HG03460 (cell line): ENCODE measurements around the gene SPSB1.

Experiments used
- ATAC-seq: cut with Tn5 transposase; IDR thresholded peaks from one replicate; pipeline ENCODE4 v1.9.1; 2021; ENCODE audit not compliant: unreplicated experiment

SPSB1 gene

GRCh38 chr1:9278585-9279153 lies 14.0 kb upstream of the SPSB1 start:
- no peak for ATAC-seq

GRCh38 chr1:9279172-9279840 lies 13.4 kb upstream of the SPSB1 start:
- no peak for ATAC-seq

GRCh38 chr1:9280015-9280860 lies 12.5 kb upstream of the SPSB1 start:
- no peak for ATAC-seq

GRCh38 chr1:9281071-9281827 lies 11.4 kb upstream of the SPSB1 start:
- no peak for ATAC-seq

GRCh38 chr1:9281908-9282695 lies 10.6 kb upstream of the SPSB1 start:
- ATAC-seq = no peak

GRCh38 chr1:9282696-9282955 lies 10.1 kb upstream of the SPSB1 start:
- ATAC-seq = no peak

- no peak for ATAC-seq
Observed at GRCh38 chr1:9284061-9284460, 8.6 kb upstream of the SPSB1 start.

- no peak for ATAC-seq
Observed at GRCh38 chr1:9286556-9286955, 6.1 kb upstream of the SPSB1 start.

GRCh38 chr1:9289090-9289534 lies 3.6 kb upstream of the SPSB1 start:
- no peak for ATAC-seq

GRCh38 chr1:9289711-9290485 lies 2.8 kb upstream of the SPSB1 start:
- no peak for ATAC-seq

GRCh38 chr1:9291914-9292360 lies 757 bp upstream of the SPSB1 start:
- no peak for ATAC-seq

- ATAC-seq = no peak
Observed at GRCh38 chr1:9293241-9293532, 493 bp downstream of the SPSB1 start.

- no peak for ATAC-seq
Observed at GRCh38 chr1:9293533-9294404, 1.1 kb downstream of the SPSB1 start.

- no peak for ATAC-seq
Observed at GRCh38 chr1:9294405-9294773, 1.7 kb downstream of the SPSB1 start.

- ATAC-seq = no peak
Observed at GRCh38 chr1:9294910-9295636, 2.4 kb downstream of the SPSB1 start.

- ATAC-seq = no peak
Observed at GRCh38 chr1:9295884-9296283, 3.2 kb downstream of the SPSB1 start.

GRCh38 chr1:9296850-9297249 lies 4.2 kb downstream of the SPSB1 start:
- ATAC-seq = no peak

GRCh38 chr1:9297831-9298230 lies 5.1 kb downstream of the SPSB1 start:
- ATAC-seq = no peak

- ATAC-seq = no peak
Observed at GRCh38 chr1:9298282-9298681, 5.6 kb downstream of the SPSB1 start.
